Neural cell (in vitro differentiated cells): ENCODE results near the gene FOXK2. TPM values are rescaled to one million over a fixed set of nuclear protein-coding genes. Genes with fewer than 3 reads are reported as not detected.

Source experiments
- H2AFZ ChIP-seq: fragments of 200-600, 300-800 bp; sonication (generic), shearing (Covaris generic); 2 replicates; pipeline ENCODE4 v1.6.0; 2014; ENCODE audit warnings: low read depth, mild to moderate bottlenecking, antibody characterized with exemption, low read length, moderate library complexity
- H3F3A ChIP-seq: fragments of 200-600 bp; shearing (Covaris generic); 2 replicates; pipeline ENCODE4 v1.6.1; 2016; ENCODE audit warnings: mild to moderate bottlenecking, moderate library complexity, mixed read lengths, antibody characterized with exemption, low read length; ENCODE audit not compliant: insufficient read depth, poor library complexity, severe bottlenecking
- H3K27ac ChIP-seq: fragments of 200-600, 300-800 bp; sonication (generic), shearing (Covaris generic); 2 replicates; pipeline ENCODE4 v1.5.1; 2014; ENCODE audit warnings: mild to moderate bottlenecking, low read length, moderate library complexity
- H3K27me3 ChIP-seq: fragments of 300-800, 200-600 bp; sonication (generic), shearing (Covaris generic); 2 replicates; pipeline ENCODE4 v1.6.0; 2014; ENCODE audit warnings: mild to moderate bottlenecking, low read depth, low read length, moderate library complexity; ENCODE audit not compliant: insufficient read depth
- H3K36me3 ChIP-seq: fragments of 300-800, 200-600 bp; sonication (generic), shearing (Covaris generic); 2 replicates; pipeline ENCODE4 v1.5.1; 2014; ENCODE audit warnings: mild to moderate bottlenecking, antibody characterized with exemption, low read length, moderate library complexity; ENCODE audit not compliant: insufficient read depth
- H3K4me2 ChIP-seq: fragments of 300-800, 200-600 bp; sonication (generic), shearing (Covaris generic); 2 replicates; pipeline ENCODE4 v1.6.0; 2014; ENCODE audit warnings: mild to moderate bottlenecking, low read length
- H3K4me3 ChIP-seq: fragments of 300-800, 200-600 bp; sonication (generic), shearing (Covaris generic); 2 replicates; pipeline ENCODE4 v1.5.1; 2014; ENCODE audit warnings: mild to moderate bottlenecking, low read length, moderate library complexity
- H3K79me2 ChIP-seq: fragments of 200-600 bp; shearing (Covaris generic); replicated peaks from 2 replicates; pipeline ENCODE4 v1.6.0; 2014; ENCODE audit warnings: mild to moderate bottlenecking, low read length, moderate library complexity; ENCODE audit not compliant: insufficient read depth
- H3K9ac ChIP-seq: fragments of 300-800, 200-600 bp; sonication (generic), shearing (Covaris generic); 2 replicates; pipeline ENCODE4 v1.6.1; 2016; ENCODE audit warnings: mild to moderate bottlenecking, low read length, mixed read lengths
- H3K9me2 ChIP-seq: fragments of 200-600 bp; shearing (Covaris generic); 2 replicates; pipeline ENCODE4 v1.6.1; 2016; ENCODE audit warnings: mild to moderate bottlenecking, low read length, mixed read lengths; ENCODE audit not compliant: insufficient read depth
- H3K9me3 ChIP-seq: fragments of 200-600, 300-800 bp; sonication (generic), shearing (Covaris generic); 2 replicates; pipeline ENCODE4 v1.6.1; 2016; ENCODE audit warnings: mild to moderate bottlenecking, mixed run types, low read length, moderate library complexity, mixed read lengths
- H4K20me1 ChIP-seq: fragments of 200-600 bp; shearing (Covaris generic); 2 replicates; pipeline ENCODE4 v1.6.1; 2016; ENCODE audit warnings: mild to moderate bottlenecking, mixed run types; ENCODE audit not compliant: insufficient read depth
- CTCF ChIP-seq: fragments of 450-650 bp; IDR thresholded peaks from 2 replicates; pipeline ENCODE4 v1.5.1; 2014; ENCODE audit warnings: antibody characterized with exemption, mild to moderate bottlenecking, moderate library complexity; ENCODE audit not compliant: poor library complexity, severe bottlenecking
- EP300 ChIP-seq: fragments of 450-650 bp; conservative IDR thresholded peaks from 2 replicates; pipeline ENCODE4 v1.6.1; 2014; ENCODE audit warnings: antibody characterized with exemption, mild to moderate bottlenecking, moderate library complexity; ENCODE audit not compliant: poor library complexity, severe bottlenecking
- EZH2 ChIP-seq: fragments of 200-600, 300-800 bp; shearing (Covaris generic), sonication (generic); IDR thresholded peaks from 2 replicates; pipeline ENCODE4 v1.6.1; 2014; ENCODE audit warnings: antibody characterized with exemption, low read length, borderline replicate concordance, mild to moderate bottlenecking; ENCODE audit not compliant: insufficient read depth, poor library complexity, severe bottlenecking
- MXI1 ChIP-seq: fragments of 450-650 bp; conservative IDR thresholded peaks from 2 replicates; pipeline ENCODE4 v1.6.1; 2014; ENCODE audit warnings: antibody characterized with exemption, mild to moderate bottlenecking; ENCODE audit not compliant: poor library complexity, severe bottlenecking
- POLR2AphosphoS5 ChIP-seq: IDR thresholded peaks from 2 replicates; pipeline ENCODE4 v1.6.1; 2012
- RAD21 ChIP-seq: fragments of 450-650 bp; conservative IDR thresholded peaks from 2 replicates; pipeline ENCODE4 v1.6.1; 2014; ENCODE audit warnings: antibody characterized with exemption, mild to moderate bottlenecking, moderate library complexity
- REST ChIP-seq: IDR thresholded peaks from 2 replicates; pipeline ENCODE4 v1.6.1; 2012; ENCODE audit warnings: borderline replicate concordance
- SMC3 ChIP-seq: fragments of 450-650 bp; conservative IDR thresholded peaks from 2 replicates; pipeline ENCODE4 v1.6.1; 2014; ENCODE audit warnings: antibody characterized with exemption, mild to moderate bottlenecking, moderate library complexity; ENCODE audit not compliant: poor library complexity
- TAF1 ChIP-seq: IDR thresholded peaks from 2 replicates; pipeline ENCODE4 v1.6.1; 2012; ENCODE audit warnings: low read depth
- polyA plus RNA-seq: library from polyadenylated mRNA; depleted of rRNA; stranded (reverse); fragments of >200 nt; gene quantifications from 2 replicates; pipeline ENCODE4 v1.2.3, GENCODE V29; 2014

The FOXK2 gene
- polyA plus RNA-seq, 1 donor from 2014 or later: 24.4 TPM

- no peak for TF ChIP-seq EZH2
Measured at GRCh38 chr17:82544431-82545070, 25.0 kb downstream of the FOXK2 start (continued).

GRCh38 chr17:82545071-82545462 lies 25.5 kb downstream of the FOXK2 start:
- no peak for TF ChIP-seq EP300
- TF ChIP-seq RAD21: no peak
- TF ChIP-seq TAF1: no peak
- TF ChIP-seq REST: no peak
- no peak for TF ChIP-seq SMC3
- no peak for TF ChIP-seq EZH2
- no peak for TF ChIP-seq MXI1
- no peak for TF ChIP-seq CTCF
- no peak for TF ChIP-seq POLR2AphosphoS5
- Histone ChIP-seq H3F3A (no peaks in the 10 kb centered on the region), H4K20me1 (no peaks in the 10 kb centered on the region), H3K9ac (no peak overlapping the region), H3K27me3 (no peaks in the 10 kb centered on the region), H3K4me3 (no peak overlapping the region), H3K4me2 (no peak overlapping the region), H2AFZ (no peak overlapping the region), H3K9me2 (no peaks in the 10 kb centered on the region), H3K9me3 (no peaks in the 10 kb centered on the region), H3K27ac (no peak overlapping the region), H3K36me3 (no peaks in the 10 kb centered on the region), H3K79me2 (peaks cover 76% of the 10 kb centered on the region)

- Histone ChIP-seq H3K27me3 (no peaks in the 10 kb centered on the region), H3K36me3 (no peaks in the 10 kb centered on the region), H3K4me3 (no peak overlapping the region), H3K9me2 (no peaks in the 10 kb centered on the region), H2AFZ (no peak overlapping the region), H4K20me1 (peaks cover 5% of the 10 kb centered on the region), H3F3A (no peaks in the 10 kb centered on the region), H3K4me2 (no peak overlapping the region), H3K9ac (no peak overlapping the region), H3K79me2 (peaks cover 73% of the 10 kb centered on the region), H3K9me3 (no peaks in the 10 kb centered on the region), H3K27ac (no peak overlapping the region)
- TF ChIP-seq CTCF (no peak), SMC3 (no peak), EP300 (no peak), MXI1 (no peak), RAD21 (no peak), TAF1 (no peak), POLR2AphosphoS5 (no peak), EZH2 (no peak), REST (no peak)
Measured at GRCh38 chr17:82547981-82548380, 28.4 kb downstream of the FOXK2 start.
